ENCODE results near the gene IFNK. TPM values are rescaled to one million over a fixed set of nuclear protein-coding genes. Genes with fewer than 3 reads are reported as not detected.

Gene IFNK
- total RNA-seq, 1 experiment from 2014 or later, result not detected

- POLR2A ChIA-PET (ENCODE audit: unreplicated experiment), result no interaction called here
- no peak for ATAC-seq
- H3K4me3 ChIP-seq (ENCODE audit: low read length), result no peak overlapping the region
Observed at GRCh38 chr9:27491154-27491553, 32.9 kb upstream of the IFNK start.

GRCh38 chr9:27495480-27496134 lies 28.5 kb upstream of the IFNK start:
- CTCF ChIA-PET, result no interaction called here

More at GRCh38 chr9:27491154-27491553, 32.9 kb upstream of the IFNK start:
- no peaks in the 10 kb centered on the region for H3K9me2 ChIP-seq (replicated peaks; ENCODE audit: low read length)
- no peaks in the 10 kb centered on the region for H3K36me3 ChIP-seq (ENCODE audit: low read depth, low read length)
- H3K79me2 ChIP-seq (ENCODE audit: low read length), result no peaks in the 10 kb centered on the region
- TF ChIP-seq EZH2 (IDR thresholded peaks at IDR 0.05; ENCODE audit: low read length, unreplicated experiment), result no peak
- CTCF ChIA-PET, result no interaction called here
- no peak overlapping the region for H3K4me2 ChIP-seq (ENCODE audit: low read length)
- no peaks in the 10 kb centered on the region for H4K20me1 ChIP-seq (ENCODE audit: low read length)
- intact Hi-C loops (cut with micrococcal nuclease), result no loop called here
- no TSS peak for BruUV-seq (replicated peaks)
- no peak overlapping the region for H3K27ac ChIP-seq (ENCODE audit: low read length)
- no peaks in the 10 kb centered on the region for H3F3A ChIP-seq (ENCODE audit: low read length, unreplicated experiment)
- H3K9ac ChIP-seq (ENCODE audit: low read length), result no peak overlapping the region
- DNase-seq, result no peak
- H3K4me1 ChIP-seq (ENCODE audit: insufficient read depth, low read length), result no peaks in the 10 kb centered on the region
- H3K9me3 ChIP-seq (ENCODE audit: low read length), result no peaks in the 10 kb centered on the region
- no peak overlapping the region for H2AFZ ChIP-seq (ENCODE audit: low read length)
- no peaks in the 10 kb centered on the region for H3K27me3 ChIP-seq (ENCODE audit: low read length)

GRCh38 chr9:27496135-27496504 lies 28.0 kb upstream of the IFNK start:
- H3K4me2 ChIP-seq (ENCODE audit: low read length), result no peak overlapping the region
- no peak overlapping the region for H3K9ac ChIP-seq (ENCODE audit: low read length)
- no peak overlapping the region for H3K4me3 ChIP-seq (ENCODE audit: low read length)
- H3K27me3 ChIP-seq (ENCODE audit: low read length), result no peaks in the 10 kb centered on the region
- peaks cover 18% of the 10 kb centered on the region for H3K4me1 ChIP-seq (ENCODE audit: insufficient read depth, low read length)
- no peaks in the 10 kb centered on the region for H3K9me2 ChIP-seq (replicated peaks; ENCODE audit: low read length)
- ChIA-PET POLR2A (ENCODE audit: unreplicated experiment) (no interaction called here), CTCF (no interaction called here)
- BruUV-seq (replicated peaks), result no TSS peak
- H4K20me1 ChIP-seq (ENCODE audit: low read length), result no peaks in the 10 kb centered on the region
- H3K27ac ChIP-seq (ENCODE audit: low read length), result no peak overlapping the region
- ATAC-seq, result no peak; the same call in 1 of the 2 replicates
- H3K9me3 ChIP-seq (ENCODE audit: low read length), result no peaks in the 10 kb centered on the region
- H3K79me2 ChIP-seq (ENCODE audit: low read length), result no peaks in the 10 kb centered on the region
- intact Hi-C loops (cut with micrococcal nuclease), result no loop called here
- H2AFZ ChIP-seq (ENCODE audit: low read length), result no peak overlapping the region
- TF ChIP-seq CTCF (conservative IDR thresholded peaks at IDR 0.05; ENCODE audit: low read depth, low read length) (no peak), EZH2 (IDR thresholded peaks at IDR 0.05; ENCODE audit: low read length, unreplicated experiment) (no peak), EZH2phosphoT487 (IDR thresholded peaks at IDR 0.05; ENCODE audit: borderline replicate concordance, low read length) (no peak)
- H3F3A ChIP-seq (ENCODE audit: low read length, unreplicated experiment), result no peaks in the 10 kb centered on the region
- H3K36me3 ChIP-seq (ENCODE audit: low read depth, low read length), result no peaks in the 10 kb centered on the region
- no peak for DNase-seq

More at GRCh38 chr9:27495480-27496134, 28.5 kb upstream of the IFNK start:
- H3K27ac ChIP-seq (ENCODE audit: low read length), result no peak overlapping the region
- H3K4me2 ChIP-seq (ENCODE audit: low read length), result no peak overlapping the region
- BruUV-seq (replicated peaks), result no TSS peak
- ATAC-seq, result no peak
- H3K9me3 ChIP-seq (ENCODE audit: low read length), result no peaks in the 10 kb centered on the region
- peaks cover 18% of the 10 kb centered on the region for H3K4me1 ChIP-seq (ENCODE audit: insufficient read depth, low read length)
- no peaks in the 10 kb centered on the region for H3K79me2 ChIP-seq (ENCODE audit: low read length)
- DNase-seq, result no peak
- H3F3A ChIP-seq (ENCODE audit: low read length, unreplicated experiment), result no peaks in the 10 kb centered on the region
- H3K27me3 ChIP-seq (ENCODE audit: low read length), result no peaks in the 10 kb centered on the region
- H3K9ac ChIP-seq (ENCODE audit: low read length), result no peak overlapping the region
- H4K20me1 ChIP-seq (ENCODE audit: low read length), result no peaks in the 10 kb centered on the region
- no peaks in the 10 kb centered on the region for H3K9me2 ChIP-seq (replicated peaks; ENCODE audit: low read length)
- no peak for TF ChIP-seq CTCF (conservative IDR thresholded peaks at IDR 0.05; ENCODE audit: low read depth, low read length)
- TF ChIP-seq EZH2phosphoT487 (IDR thresholded peaks at IDR 0.05; ENCODE audit: borderline replicate concordance, low read length), result no peak
- intact Hi-C loops (cut with micrococcal nuclease), result no loop called here
- POLR2A ChIA-PET (ENCODE audit: unreplicated experiment), result no interaction called here
- no peak overlapping the region for H2AFZ ChIP-seq (ENCODE audit: low read length)
- H3K36me3 ChIP-seq (ENCODE audit: low read depth, low read length), result no peaks in the 10 kb centered on the region
- no peak overlapping the region for H3K4me3 ChIP-seq (ENCODE audit: low read length)

Measured in PC-3 (cell line).